Heart right ventricle (tissue), 16 donors: ENCODE results near the gene MRPL21. TPM values are rescaled to one million over a fixed set of nuclear protein-coding genes. Genes with fewer than 3 reads are reported as not detected.

Experiments used
- ATAC-seq, 8 donors: fragments of 200-7000 bp; cut with Tn5 transposase; one replicate each; pipeline ENCODE4 v1.9.1; 2020; ENCODE audit warnings: mild to moderate bottlenecking in 8 of 8, moderate library complexity in 8 of 8, moderate number of reproducible peaks in 1 of 8
- DNase-seq, 2 donors: peaks; one replicate each; pipeline ENCODE4 v3.0.0-alpha.2; 2020
- H3K27ac ChIP-seq, 10 donors: fragments of 200-600 bp; sonication (generic) in 2 of 10; one replicate each; pipeline versions ENCODE4 v1.5.0 to v1.8.0; 2020 to 2022; ENCODE audit warnings: mild to moderate bottlenecking in 3 of 10
- H3K27me3 ChIP-seq, 7 donors: fragments of 200-600 bp; one replicate each; pipeline ENCODE4 v1.8.0; 2021 to 2022; ENCODE audit warnings: mild to moderate bottlenecking in 2 of 7
- H3K36me3 ChIP-seq, 9 donors: fragments of 200-600 bp; sonication (generic) in 1 of 9; one replicate each; pipeline versions ENCODE4 v1.5.0 to v1.8.0; 2020 to 2022; ENCODE audit warnings: mild to moderate bottlenecking in 2 of 9
- H3K4me1 ChIP-seq, 9 donors: fragments of 200-600 bp; sonication (generic) in 1 of 9; one replicate each; pipeline versions ENCODE4 v1.5.0 to v1.8.0; 2020 to 2022; ENCODE audit warnings: mild to moderate bottlenecking in 4 of 9
- H3K4me3 ChIP-seq, 10 donors: fragments of 200-600 bp; sonication (generic) in 2 of 10; one replicate each; pipeline versions ENCODE4 v1.5.0 to v1.8.0; 2020 to 2022; ENCODE audit warnings: mild to moderate bottlenecking in 7 of 10, moderate library complexity in 2 of 10
- H3K9me3 ChIP-seq, 11 donors: fragments of 200-600 bp in 10 of 11; sonication (generic) in 2 of 11; one replicate each; pipeline versions ENCODE4 v1.5.0 to v1.8.0; 2013 to 2022; ENCODE audit warnings: mild to moderate bottlenecking in 2 of 11, control low read depth in 1 of 11, moderate library complexity in 1 of 11
- WGBS, 2 donors: extraction: QIAGEN DNeasy Blood & Tissue Kit; methylation state at CpG; one replicate each; pipeline ENCODE4 v1.1.7; 2013; ENCODE audit warnings: inconsistent platforms in 1 of 2; 5-methylcytosine and 5-hydroxymethylcytosine counted together
- intact Hi-C, 10 donors: fragments of 100-400 bp; cut with DNase I; formaldehyde crosslinking; loops; one replicate each; pipeline versions ENCODE4 v1.11.1 to v1.14.2; 2022
- polyA plus RNA-seq, 2 donors: library from polyadenylated mRNA; stranded (reverse); fragments of 200-250 nt; gene quantifications; one replicate each; pipeline ENCODE4 v1.2.3, GENCODE V29; 2013
- total RNA-seq, 10 donors: library from RNA; stranded (reverse); fragmentation: NEBNext Ultra II Directional in 3 of 10; extraction: Animal tissue kit (Norgen Biotek cat#: 25700) in 3 of 10; gene quantifications; one replicate each; pipeline versions ENCODE4 v1.2.1 to v1.2.4, GENCODE V29; 2021 to 2023
- TF ChIP-seq, protein P1 (sequence below), 9 donors: fragments of 200-600 bp; sonication (generic) in 2 of 9; IDR thresholded peaks; one replicate each; pipeline versions ENCODE4 v1.5.0 to v1.8.0; 2021 to 2022; ENCODE audit warnings: antibody characterized with exemption in 9 of 9, mild to moderate bottlenecking in 5 of 9, moderate library complexity in 1 of 9
- donor health status: Arrhythmogenic right ventricular cardiomyopathy.
- donor health status: ischemic (EF 13 %, LVEDD 7.1; RV severe dilation, severe dysfunction).
- donor health status: healthy with polysubstance abuse.
- donor health status: DM: no; HTN: yes; CAD: no.
- donor health status: DM: no; HTN: no; CAD: no.
- donor health status: ischemic (EF 25% LVEDD 6.9; RV normal size, moderate dysfunction).
- donor health status: ischemic (EF 25% LVEDD 5.7; RV mildly dilated, moderate dysfunction).
- donor health status: healthy.
- donor health status: DM: yes; HTN: yes; CAD: no.
- donor health status: Ischemic cardiomyopathy.
- donor health status: ischemic (EF 35%, LVEDD 5.7; RV mildly dilated, moderate dysfunction).
- donor health status: nonischemic (EF 11% LVEDD 7.7; RV severe dilation, severe dysfunction).
- donor health status: DM: yes; HTN: yes; CAD: no.
- donor health status: PGD.
- donor health status: ischemic (EF 29% LVEDD 5.4; RV normal size, mild dysfunction).
- donor health status: nonischemic (EF 23%, LVEDD 6.1; RV moderate dilation, normal function).

Gene MRPL21
- total and polyA plus RNA-seq, 12 donors = 63.2 to 186 (median 106) TPM

DNA sequence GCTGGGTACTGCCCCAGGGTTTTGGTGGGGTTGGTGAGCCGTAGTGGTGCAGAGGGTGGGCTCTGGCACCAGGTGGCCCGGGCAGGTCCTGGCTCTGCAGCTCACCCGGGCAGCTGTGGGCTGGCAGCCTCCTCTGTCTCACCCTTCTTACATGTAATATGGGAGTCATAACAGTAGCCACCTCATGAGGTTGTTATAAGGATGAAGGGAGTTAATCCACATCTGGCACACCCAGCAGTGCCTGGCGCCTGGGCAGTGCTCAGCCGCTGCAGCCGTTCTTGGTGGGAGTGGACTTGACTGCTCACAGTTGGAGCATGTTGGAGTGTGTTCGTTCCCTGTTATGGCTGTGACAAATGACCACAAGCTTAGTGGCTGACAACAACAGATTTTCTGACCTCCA lies 28.7 kb upstream of the MRPL21 start:
- no peaks in the 10 kb centered on the region for H3K27me3 ChIP-seq
- no peak overlapping the region for H3K4me3 ChIP-seq
- H3K9me3 ChIP-seq = no peaks in the 10 kb centered on the region
- peaks cover 13 to 33% (median 23%) of the 10 kb centered on the region in 9 donors for H3K4me1 ChIP-seq
- 96 to 97% methylated on average over 7 of the region's 7 CpGs for WGBS, 2 donors
- H3K27ac ChIP-seq = no peak overlapping the region
- ATAC-seq = no peak
- peaks cover 0 to 90% (median 44%) of the 10 kb centered on the region in 9 donors for H3K36me3 ChIP-seq
- no peak for DNase-seq
- intact Hi-C loops = loop anchor here in 2 of 10 donors (10.0 kb wide), 1 partner anchor 152 kb away; no protein-coding TSS in a partner anchor
- TF ChIP-seq, protein P1, sequence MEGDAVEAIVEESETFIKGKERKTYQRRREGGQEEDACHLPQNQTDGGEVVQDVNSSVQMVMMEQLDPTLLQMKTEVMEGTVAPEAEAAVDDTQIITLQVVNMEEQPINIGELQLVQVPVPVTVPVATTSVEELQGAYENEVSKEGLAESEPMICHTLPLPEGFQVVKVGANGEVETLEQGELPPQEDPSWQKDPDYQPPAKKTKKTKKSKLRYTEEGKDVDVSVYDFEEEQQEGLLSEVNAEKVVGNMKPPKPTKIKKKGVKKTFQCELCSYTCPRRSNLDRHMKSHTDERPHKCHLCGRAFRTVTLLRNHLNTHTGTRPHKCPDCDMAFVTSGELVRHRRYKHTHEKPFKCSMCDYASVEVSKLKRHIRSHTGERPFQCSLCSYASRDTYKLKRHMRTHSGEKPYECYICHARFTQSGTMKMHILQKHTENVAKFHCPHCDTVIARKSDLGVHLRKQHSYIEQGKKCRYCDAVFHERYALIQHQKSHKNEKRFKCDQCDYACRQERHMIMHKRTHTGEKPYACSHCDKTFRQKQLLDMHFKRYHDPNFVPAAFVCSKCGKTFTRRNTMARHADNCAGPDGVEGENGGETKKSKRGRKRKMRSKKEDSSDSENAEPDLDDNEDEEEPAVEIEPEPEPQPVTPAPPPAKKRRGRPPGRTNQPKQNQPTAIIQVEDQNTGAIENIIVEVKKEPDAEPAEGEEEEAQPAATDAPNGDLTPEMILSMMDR (IDR thresholded peaks at IDR 0.05) = no peak

DNA sequence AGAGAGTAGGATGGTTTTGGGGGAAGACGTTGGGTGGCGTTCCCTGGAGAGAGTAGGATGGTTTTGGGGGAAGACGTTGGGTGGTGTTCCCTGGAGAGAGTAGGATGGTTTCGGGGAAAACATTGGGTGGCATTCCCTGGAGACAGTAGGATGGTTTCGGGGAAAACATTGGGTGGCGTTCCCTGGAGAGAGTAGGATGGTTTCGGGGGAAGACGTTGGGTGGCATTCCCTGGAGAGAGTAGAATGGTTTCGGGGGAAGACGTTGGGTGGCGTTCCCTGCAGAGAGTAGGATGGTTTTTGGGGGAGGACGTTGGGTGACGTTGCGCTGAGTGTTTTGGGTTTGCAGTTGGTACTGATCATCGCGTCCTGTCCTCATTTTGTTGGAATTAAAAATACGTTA lies 28.3 kb upstream of the MRPL21 start:
- no peaks in the 10 kb centered on the region for H3K27me3 ChIP-seq
- intact Hi-C loops = loop anchor here in 2 of 10 donors (10.0 kb wide), 1 partner anchor 153 kb away; no protein-coding TSS in a partner anchor
- DNase-seq = no peak
- H3K4me1 ChIP-seq = peaks cover 13 to 38% (median 27%) of the 10 kb centered on the region in 9 donors
- H3K4me3 ChIP-seq = no peak overlapping the region
- peaks cover 0 to 89% (median 42%) of the 10 kb centered on the region in 9 donors for H3K36me3 ChIP-seq
- no peak for ATAC-seq
- TF ChIP-seq, protein P1 (IDR thresholded peaks at IDR 0.05) = no peak
- H3K9me3 ChIP-seq = peaks cover 0 to 1% (median 0%) of the 10 kb centered on the region in 11 donors
- 89 to 92% methylated on average over 17 of the region's 17 CpGs for WGBS, 2 donors
- H3K27ac ChIP-seq = no peak overlapping the region

DNA sequence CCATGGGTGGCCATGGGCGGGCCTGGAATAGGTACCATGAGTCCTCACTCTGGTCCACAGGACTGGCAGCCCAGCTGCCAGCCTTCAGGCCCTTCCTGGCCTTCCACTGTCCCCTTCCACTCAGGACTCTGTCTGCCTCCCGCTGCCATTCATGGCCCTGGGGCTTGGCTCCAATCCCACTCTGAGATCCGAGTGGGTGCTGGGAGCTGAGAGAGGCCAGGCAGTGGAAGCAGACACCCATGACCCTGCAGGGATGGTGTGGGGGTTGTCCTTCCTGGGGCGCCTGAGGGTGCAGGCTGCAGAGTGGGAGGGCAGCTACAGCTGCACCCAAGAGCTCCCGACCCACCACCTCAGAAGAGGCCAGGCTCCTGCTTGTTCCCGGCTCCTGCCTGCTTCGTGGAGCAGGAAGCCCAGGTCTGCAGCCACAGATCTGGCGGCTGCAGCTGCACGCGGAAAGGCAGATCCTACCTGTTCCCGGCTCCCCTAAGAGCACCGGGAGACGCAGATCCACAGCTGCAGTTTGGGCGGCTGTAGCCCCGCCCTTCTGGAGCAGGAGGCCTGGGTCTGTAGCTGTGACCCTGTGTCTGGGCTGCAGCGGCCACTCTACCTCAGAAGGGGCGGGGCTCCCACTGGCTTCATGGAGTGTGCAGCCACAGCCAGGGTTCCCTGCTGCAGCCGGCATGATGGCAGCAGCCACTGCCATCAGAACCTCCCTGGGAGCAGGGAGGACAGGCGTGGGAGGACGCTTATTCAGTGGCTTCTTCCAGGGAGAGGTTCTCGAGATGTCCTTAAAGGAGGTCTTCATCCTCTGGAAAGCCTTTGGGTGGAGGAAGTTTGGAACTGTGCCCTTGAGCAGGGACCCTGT lies 27.6 kb upstream of the MRPL21 start:
- DNase-seq = no peak
- peak in 1 of 8 donors; percentile 23 for ATAC-seq
- 93% methylated on average over 21 of the region's 21 CpGs for WGBS, 2 donors
- Histone ChIP-seq H3K27me3 (no peaks in the 10 kb centered on the region), H3K36me3 (peaks cover 0 to 89% (median 42%) of the 10 kb centered on the region in 9 donors), H3K4me3 (no peak overlapping the region), H3K9me3 (peaks cover 0 to 8% (median 2%) of the 10 kb centered on the region in 11 donors), H3K4me1 (peaks cover 13 to 40% (median 29%) of the 10 kb centered on the region in 9 donors), H3K27ac (no peak overlapping the region)
- TF ChIP-seq, protein P1 (IDR thresholded peaks at IDR 0.05) = no peak
- intact Hi-C loops = loop anchor here in 2 of 10 donors (10.0 kb wide), 1 partner anchor 154 kb away; no protein-coding TSS in a partner anchor

DNA sequence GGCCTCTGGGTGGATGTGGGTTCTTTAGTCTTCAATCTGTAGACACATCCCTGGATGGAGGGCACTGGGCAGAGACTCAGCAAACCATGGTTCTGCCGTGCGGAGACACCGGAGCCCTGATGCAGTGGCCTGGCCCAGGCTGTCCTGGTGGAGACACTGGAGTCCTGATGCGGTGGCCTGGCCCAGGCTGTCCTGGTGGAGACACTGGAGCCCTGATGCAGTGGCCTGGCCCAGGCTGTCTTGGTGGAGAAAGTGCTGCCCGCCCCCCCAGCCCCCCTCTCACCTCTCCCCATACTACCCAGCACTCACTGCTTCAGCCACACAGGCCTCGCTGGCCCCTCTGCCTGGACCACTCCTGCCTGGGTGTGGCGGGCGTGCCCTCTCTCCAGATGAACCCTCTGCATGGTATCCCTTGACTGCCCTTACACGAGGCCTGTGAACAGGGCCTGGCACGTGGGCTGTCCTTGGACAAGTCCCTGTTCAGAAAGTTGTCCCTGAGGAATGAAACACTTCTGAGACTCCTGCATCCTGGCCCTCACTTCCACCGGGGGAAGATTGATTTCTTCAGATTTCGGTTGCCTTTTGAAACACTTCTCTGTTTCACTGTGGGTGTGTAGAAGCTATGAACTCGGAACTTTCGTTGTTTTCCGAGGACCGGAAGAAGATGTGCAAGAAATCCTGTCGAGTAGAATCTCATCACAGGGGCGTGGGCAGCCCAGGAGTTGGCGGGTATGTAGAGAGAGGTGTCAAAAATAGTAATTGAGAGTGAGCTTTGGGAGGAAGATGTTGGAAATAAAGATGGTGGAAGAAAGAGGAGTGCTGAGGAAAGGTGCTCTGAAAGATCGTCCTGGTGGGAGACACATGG lies 26.3 kb upstream of the MRPL21 start:
- Histone ChIP-seq H3K36me3 (peaks cover 0 to 89% (median 45%) of the 10 kb centered on the region in 9 donors), H3K27me3 (no peaks in the 10 kb centered on the region), H3K4me1 (peaks cover 13 to 40% (median 29%) of the 10 kb centered on the region in 9 donors), H3K4me3 (no peak overlapping the region), H3K27ac (peak overlapping the region in 4 of 10 donors; percentile 49 to 82 (median 60)), H3K9me3 (peaks cover 0 to 21% (median 13%) of the 10 kb centered on the region in 11 donors)
- peak in 1 of 8 donors; percentile 16 for ATAC-seq
- WGBS, 2 donors = 93 to 94% methylated on average over 20 of the region's 20 CpGs
- TF ChIP-seq, protein P1 (IDR thresholded peaks at IDR 0.05) = no peak
- intact Hi-C loops = loop anchor here in 8 of 10 donors (5.0 to 10.0 kb wide), 3 partner anchors 112 to 155 kb away; partner anchors contain the start of gene TPCN2 (in 6 of the 8)
- no peak for DNase-seq
